Epidermal melanocyte (primary cell): Measurements from ENCODE around the gene SLC17A2.
A peak's percentile ranks its signal among the peaks of the same experiment; 100 is the strongest.

Experiments used
- DNase-seq: peaks from one replicate; pipeline ENCODE4 v3.0.0; 2011; ENCODE audit warnings: low spot score; ENCODE audit not compliant: insufficient read length

The SLC17A2 gene

DNA sequence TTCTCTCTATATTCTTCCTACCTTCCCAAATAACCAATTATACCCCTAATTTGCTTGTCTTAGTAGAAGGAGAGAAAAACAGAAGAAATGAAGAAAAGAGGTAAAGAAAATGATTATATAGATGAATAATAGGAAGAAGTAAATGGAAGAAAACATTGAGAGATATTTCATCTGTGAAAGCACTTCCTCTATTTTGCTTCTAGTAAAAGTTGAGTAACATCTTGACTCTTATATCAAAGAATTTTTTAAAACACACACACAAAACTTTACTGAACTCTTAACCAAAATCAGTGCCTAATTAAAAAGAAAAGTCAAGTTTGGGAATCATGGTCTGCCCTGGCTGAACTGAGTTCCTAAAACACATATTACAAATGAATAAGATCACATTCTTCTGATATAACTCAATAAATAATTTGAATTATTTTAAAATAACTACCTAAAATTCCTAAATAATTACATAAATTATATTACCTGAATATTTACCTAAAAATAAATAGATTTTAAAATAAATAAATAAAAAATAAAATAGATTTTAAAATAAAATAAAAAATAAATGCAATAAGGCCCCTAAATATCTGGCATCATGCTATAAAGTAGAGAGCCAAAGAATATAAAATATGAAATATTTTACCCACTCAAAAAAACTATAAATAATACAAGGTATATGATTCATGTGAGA is 8.8 kb downstream of the SLC17A2 start:
- DNase-seq: no peak

DNA sequence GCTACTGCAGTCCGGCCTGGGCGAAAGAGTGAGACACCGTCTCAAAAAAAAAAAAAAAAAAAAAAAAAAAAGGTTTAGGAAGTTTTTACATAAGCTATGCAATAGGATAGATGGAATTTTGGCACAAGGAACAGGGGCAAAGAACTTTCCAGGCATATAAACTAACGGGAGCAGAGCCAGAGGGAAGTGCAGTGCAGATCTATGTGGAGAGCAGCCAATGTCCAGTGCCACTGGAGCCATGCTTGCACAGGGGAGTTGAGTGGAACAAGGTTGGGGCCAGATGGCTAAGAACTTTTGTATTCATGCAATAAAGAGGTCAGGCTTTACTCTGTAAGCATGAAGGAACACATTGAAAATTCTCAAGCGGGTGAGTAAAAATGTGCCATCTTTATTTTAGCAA is 10.8 kb downstream of the SLC17A2 start:
- DNase-seq: no peak

DNA sequence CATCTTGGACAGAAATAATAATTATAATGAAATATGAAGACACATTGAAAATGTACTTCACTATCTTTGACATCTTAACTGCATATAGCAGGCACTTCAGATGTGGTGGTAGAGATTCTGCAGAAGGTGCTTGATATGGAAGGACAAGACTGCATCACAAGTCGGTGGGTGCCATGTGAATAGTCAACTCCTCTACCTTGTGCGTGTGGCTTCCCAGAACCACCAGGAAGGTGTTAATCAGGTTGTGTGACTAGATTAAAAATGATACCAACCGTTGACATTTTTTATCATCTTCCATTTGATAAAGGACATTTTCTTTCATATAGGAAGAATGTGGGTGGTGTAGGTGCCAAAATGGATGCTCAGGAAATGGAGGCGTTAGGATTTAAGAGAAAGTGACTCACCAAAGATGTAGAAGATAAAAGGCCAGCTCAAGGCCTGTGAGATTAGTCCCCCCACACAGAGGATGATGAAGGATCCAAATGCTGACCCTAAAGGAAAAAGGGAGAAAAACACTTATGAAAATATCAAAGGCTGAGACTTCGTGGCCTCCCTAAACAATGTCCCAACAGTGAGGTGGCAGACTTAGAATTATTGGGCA is 12.3 kb downstream of the SLC17A2 start:
- no peak for DNase-seq

GRCh38 chr6:25916789-25917490 is 13.6 kb downstream of the SLC17A2 start:
- DNase-seq: no peak

DNA sequence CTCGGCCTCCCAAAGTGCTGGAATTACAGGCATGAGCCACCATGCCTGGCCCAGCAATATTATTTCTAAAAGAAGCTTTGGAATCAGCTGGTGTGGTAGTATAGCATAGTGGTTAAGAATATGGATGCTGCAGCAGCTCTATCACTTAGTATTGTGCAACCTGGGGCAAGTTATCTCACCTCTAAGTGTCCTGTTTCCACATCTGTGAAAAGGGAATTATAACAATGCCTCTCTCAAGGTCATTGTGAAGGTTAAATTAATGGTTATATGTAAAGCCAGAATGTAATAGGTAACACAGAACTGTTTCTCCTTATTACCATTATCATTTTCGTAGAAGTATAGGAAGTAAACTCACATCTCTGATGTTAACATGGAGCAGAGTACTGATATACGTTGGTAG is 14.2 kb downstream of the SLC17A2 start:
- DNase-seq: no peak

- DNase-seq: no peak
Observed at GRCh38 chr6:25913741-25914140, 16.8 kb downstream of the SLC17A2 start.

- no peak for DNase-seq
Observed at GRCh38 chr6:25911351-25911750, 19.1 kb downstream of the SLC17A2 start.

- DNase-seq: no peak
Observed at GRCh38 chr6:25907475-25908014, 22.9 kb downstream of the SLC17A2 start.

DNA sequence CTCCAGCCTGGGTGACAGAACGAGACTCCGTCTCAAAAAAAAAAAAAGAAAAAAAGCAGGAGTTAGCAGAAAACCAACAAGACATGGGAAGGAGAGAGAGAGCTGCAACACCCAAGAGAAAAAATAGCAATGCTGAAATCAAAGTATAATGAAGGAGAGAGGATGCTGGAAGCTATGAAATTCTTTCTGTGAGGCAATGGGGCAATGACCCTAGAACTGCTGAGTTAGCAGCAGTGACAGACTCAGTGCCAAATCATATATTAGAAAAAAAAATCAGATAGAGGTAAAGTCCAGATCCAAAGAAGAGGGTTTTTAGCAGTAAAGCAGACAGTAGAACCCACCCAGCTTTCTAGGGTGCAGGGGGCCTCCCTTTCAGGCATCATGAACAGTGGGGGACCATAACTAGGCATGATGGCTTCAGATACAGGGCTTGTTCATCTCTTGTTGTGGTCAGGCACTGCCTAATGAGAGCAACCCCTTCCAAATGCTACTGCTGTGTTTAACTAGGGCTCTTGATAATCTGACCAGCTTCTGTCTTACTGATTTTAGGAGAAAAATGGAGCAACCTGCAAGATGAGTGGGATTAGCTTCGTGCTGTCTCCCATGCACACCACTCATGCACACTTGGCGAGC is 26.9 kb downstream of the SLC17A2 start:
- no peak for DNase-seq

DNA sequence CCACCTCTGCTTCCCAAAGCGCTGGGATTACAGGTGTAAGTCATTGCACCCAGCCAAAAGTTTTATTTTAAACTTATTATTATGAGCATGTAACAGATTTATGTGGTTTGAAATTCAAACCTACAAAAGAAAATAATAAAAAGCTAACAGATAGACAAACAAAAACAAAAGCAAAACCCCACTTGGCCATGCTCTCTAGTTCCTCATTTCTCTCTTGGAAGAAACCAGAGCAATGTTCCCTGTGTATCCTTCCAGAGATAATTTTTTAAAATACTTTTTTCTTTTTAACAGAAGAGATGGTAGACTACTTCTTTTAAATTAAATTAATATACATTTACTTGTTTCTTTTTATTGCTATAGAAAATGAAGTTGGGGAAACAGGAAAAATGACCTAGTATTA is 28.4 kb downstream of the SLC17A2 start:
- DNase-seq: no peak

DNA sequence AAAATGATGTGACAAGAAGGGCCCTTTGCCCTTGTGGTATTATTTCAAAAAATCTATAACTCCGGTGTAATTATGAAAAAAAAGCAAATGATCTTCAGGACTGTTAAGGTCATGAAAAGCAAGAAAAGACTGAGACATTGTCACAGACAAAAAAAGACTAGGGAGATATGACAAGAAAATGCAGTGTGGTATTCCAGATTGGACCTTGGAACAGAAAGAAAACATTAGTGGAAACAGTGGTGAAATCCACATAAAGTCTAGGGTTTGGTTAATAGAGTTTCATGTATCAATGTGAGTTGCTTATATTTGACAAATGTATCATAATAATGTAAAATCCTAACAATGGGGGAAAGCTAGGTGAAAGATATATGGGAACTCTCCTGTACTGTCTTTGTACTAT is 29.6 kb downstream of the SLC17A2 start:
- DNase-seq: no peak

GRCh38 chr6:25899580-25900408 is 30.7 kb downstream of the SLC17A2 start:
- no peak for DNase-seq

GRCh38 chr6:25899123-25899522 is 31.4 kb downstream of the SLC17A2 start:
- no peak for DNase-seq

DNA sequence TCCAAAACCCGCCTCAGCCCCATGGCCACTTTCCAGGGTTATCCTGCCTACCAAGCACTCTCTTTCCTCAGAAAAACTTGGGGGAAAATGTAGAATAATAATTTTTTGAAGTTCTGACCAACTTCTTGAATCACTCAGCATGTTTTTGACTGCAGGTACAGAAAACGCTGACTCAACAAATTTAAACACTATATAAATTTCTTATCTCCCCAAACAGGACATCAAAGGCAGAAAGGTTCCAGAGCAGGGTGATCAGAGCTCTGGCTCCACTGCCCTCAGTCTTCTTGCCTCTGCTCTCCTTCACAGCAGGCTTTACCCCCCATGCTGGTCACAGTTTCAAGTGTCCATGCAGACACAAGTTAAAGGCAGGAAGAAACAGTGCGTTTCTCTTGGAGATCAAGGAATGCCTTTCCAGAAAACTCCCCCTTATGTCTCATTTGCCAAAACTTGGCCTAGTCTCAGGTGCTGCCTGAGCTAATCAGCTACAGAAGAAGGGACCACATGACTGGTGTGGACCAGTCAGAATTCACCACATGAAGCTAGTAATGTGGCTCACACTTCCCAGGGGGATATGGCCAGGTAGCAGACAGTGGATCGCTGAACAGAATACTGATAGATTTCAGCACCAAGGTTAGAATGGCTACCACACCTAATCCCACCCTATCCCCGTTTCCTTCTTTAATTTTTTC is 32.1 kb downstream of the SLC17A2 start:
- no peak for DNase-seq

GRCh38 chr6:25896252-25896651 is 34.2 kb downstream of the SLC17A2 start:
- DNase-seq: no peak

DNA sequence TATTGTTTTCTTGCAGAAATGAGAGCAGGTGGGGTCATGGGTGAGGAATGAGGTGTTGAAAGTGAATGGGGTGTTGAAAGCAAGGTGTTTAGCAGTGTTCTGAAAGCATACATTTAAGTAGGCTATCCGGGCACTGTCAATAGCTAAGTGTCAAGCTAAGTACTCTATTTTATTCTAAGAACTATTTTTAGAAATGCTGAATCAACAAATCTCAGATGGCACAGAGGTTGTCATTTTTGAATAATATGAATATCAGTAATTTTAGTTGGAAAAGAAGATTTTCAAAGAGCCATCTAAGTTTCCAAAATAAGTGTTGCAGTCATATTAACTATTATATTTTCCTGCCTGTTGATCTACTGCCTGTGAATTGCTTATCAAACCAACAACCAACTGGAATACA is 34.7 kb downstream of the SLC17A2 start:
- DNase-seq: no peak

DNA sequence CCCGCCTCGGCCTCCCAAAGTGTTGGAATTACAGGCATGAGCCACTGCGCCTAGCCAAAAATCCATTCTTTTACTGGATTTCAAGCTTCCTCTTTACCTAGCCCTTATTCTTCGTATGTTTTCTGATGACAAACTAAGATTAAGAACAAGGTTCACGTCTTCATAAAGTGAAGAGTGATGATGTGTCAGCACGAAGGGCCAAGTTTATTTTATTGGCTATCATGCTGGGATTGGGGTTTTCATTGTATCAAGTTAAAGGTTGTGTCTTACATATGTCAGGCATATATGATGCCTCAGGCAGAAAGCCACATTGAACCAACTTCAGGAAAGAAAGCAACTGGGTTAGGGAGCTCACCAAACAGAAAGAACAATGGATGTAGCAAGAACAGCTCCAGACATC is 36.7 kb downstream of the SLC17A2 start:
- DNase-seq: no peak

DNA sequence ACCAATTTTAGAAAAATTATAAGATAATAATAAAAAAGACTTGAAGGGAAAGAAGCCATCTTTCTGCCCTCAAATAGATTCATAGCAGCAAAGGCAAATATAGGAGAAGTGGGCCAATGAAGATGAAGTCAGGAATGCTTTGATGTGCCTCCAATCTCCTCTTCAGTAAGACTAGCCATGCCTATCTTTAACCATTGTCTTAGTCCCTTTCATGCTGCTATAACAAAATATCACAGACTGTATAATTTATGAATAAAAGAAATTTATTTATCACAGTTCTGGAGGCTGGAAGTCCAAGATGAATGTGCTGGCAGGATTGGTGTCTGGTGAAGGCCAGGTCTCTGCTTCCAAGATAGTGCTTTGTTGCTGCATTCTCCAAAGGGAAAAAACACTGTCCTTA is 37.6 kb downstream of the SLC17A2 start:
- DNase-seq: no peak

GRCh38 chr6:25889877-25890853 is 40.3 kb downstream of the SLC17A2 start:
- peak; percentile 33 for DNase-seq
